ENCODE results near the gene PEX12.

Gene PEX12

DNA sequence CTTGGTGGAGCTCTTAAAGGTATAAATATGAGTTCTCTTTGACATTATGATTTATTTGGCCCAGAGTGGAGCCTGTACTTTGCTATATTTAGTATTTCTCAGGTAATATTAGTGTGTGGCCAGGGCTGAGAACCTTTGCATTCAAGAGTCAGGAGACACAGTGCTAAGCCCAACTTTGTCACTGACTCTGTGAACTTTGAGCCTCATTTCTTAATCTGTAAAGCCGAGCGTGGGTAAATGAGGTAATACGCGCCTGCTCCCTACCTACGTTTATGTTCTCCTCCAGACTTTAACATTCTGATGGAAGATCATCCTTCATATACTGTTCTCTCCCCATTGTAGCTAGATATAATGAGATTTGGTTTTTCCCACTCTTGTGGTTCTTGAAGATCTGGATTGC is 19.2 kb upstream of the PEX12 start:
- H3K79me2 ChIP-seq (ENCODE audit: low read length): peaks cover 7% of the 10 kb centered on the region
- H3K36me3 ChIP-seq (replicated peaks; ENCODE audit: insufficient read depth, low read length): peaks cover 4% of the 10 kb centered on the region; the same call in 1 of the 2 replicates

DNA sequence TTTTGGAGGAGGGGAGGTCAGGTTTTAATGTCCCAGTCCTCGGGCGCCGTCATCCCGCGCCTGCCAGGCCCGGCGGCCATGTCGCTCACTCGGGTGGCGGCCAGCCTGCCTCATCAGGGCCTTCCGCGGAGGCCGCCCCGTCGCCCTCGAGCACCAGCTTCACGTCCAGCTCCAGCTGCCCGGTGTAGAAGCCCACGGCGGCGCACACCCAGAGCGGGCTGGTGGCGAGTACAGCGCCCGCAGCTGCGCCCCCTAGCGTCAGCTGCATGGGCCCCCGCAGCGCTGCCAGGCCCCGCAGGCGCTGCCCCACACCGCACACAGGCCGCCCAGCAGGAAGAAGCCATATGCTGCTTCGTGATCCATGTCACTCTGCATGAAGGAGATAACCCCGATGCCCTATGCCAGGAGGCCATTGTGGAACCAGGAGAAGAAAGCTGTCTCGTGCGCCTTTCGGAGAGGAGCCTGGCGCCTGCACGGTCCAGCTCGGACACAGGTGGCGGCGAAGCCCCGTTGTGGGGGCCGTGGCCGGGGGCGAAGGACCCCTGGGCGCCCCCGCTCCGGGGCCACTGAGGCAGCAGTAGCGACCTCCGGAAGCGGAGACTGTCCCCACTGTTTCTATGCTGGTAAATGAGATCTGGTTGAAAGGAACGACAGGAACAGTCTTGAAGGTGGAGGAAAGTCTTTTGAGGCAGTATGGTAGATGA is 18.3 kb upstream of the PEX12 start:
- H3K9me2 ChIP-seq (replicated peaks; ENCODE audit: insufficient read depth, low read length): no peaks in the 10 kb centered on the region
- peaks cover 15% of the 10 kb centered on the region for H3K79me2 ChIP-seq (ENCODE audit: low read length)
- no peak overlapping the region for H2AFZ ChIP-seq (ENCODE audit: low read length)
- H3K27ac ChIP-seq (ENCODE audit: low read length): no peak overlapping the region
- no peaks in the 10 kb centered on the region for H3K9me3 ChIP-seq (replicated peaks; ENCODE audit: insufficient read depth, low read length)
- H3K9ac ChIP-seq (ENCODE audit: low read length): no peak overlapping the region
- no peak overlapping the region for H3K4me2 ChIP-seq (ENCODE audit: low read depth, low read length)
- H4K20me1 ChIP-seq (ENCODE audit: insufficient read depth, low read length): no peaks in the 10 kb centered on the region; the same call in 1 of the 2 replicates
- H3F3A ChIP-seq (ENCODE audit: insufficient read depth, low read length): no peaks in the 10 kb centered on the region
- no peak overlapping the region for H3K4me3 ChIP-seq (ENCODE audit: low read length)
- H3K36me3 ChIP-seq (replicated peaks; ENCODE audit: insufficient read depth, low read length): peaks cover 4% of the 10 kb centered on the region; the same call in 1 of the 2 replicates
- TF ChIP-seq, protein P1, sequence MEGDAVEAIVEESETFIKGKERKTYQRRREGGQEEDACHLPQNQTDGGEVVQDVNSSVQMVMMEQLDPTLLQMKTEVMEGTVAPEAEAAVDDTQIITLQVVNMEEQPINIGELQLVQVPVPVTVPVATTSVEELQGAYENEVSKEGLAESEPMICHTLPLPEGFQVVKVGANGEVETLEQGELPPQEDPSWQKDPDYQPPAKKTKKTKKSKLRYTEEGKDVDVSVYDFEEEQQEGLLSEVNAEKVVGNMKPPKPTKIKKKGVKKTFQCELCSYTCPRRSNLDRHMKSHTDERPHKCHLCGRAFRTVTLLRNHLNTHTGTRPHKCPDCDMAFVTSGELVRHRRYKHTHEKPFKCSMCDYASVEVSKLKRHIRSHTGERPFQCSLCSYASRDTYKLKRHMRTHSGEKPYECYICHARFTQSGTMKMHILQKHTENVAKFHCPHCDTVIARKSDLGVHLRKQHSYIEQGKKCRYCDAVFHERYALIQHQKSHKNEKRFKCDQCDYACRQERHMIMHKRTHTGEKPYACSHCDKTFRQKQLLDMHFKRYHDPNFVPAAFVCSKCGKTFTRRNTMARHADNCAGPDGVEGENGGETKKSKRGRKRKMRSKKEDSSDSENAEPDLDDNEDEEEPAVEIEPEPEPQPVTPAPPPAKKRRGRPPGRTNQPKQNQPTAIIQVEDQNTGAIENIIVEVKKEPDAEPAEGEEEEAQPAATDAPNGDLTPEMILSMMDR (IDR thresholded peaks at IDR 0.05; ENCODE audit: low read length): no peak
- TF ChIP-seq EZH2 (optimal IDR thresholded peaks at IDR 0.05; ENCODE audit: low read depth, low read length) (no peak), EZH2phosphoT487 (IDR thresholded peaks at IDR 0.05; ENCODE audit: low read length) (no peak)
- DNase-seq: no peak
- no peaks in the 10 kb centered on the region for H3K4me1 ChIP-seq (ENCODE audit: low read length)
- no peaks in the 10 kb centered on the region for H3K27me3 ChIP-seq (replicated peaks; ENCODE audit: insufficient read depth, low read length)

More for the DNA sequence above, 19.2 kb upstream of the PEX12 start:
- no peaks in the 10 kb centered on the region for H3K4me1 ChIP-seq (ENCODE audit: low read length)
- TF ChIP-seq, protein P1 (IDR thresholded peaks at IDR 0.05; ENCODE audit: low read length): no peak
- TF ChIP-seq EZH2phosphoT487 (IDR thresholded peaks at IDR 0.05; ENCODE audit: low read length) (no peak), EZH2 (optimal IDR thresholded peaks at IDR 0.05; ENCODE audit: low read depth, low read length) (no peak)
- H3K9ac ChIP-seq (ENCODE audit: low read length): no peak overlapping the region
- no peaks in the 10 kb centered on the region for H3K9me3 ChIP-seq (replicated peaks; ENCODE audit: insufficient read depth, low read length)
- no peaks in the 10 kb centered on the region for H3F3A ChIP-seq (ENCODE audit: insufficient read depth, low read length)
- no peak overlapping the region for H3K4me2 ChIP-seq (ENCODE audit: low read depth, low read length)
- H3K27me3 ChIP-seq (replicated peaks; ENCODE audit: insufficient read depth, low read length): no peaks in the 10 kb centered on the region
- H3K27ac ChIP-seq (ENCODE audit: low read length): no peak overlapping the region
- H2AFZ ChIP-seq (ENCODE audit: low read length): no peak overlapping the region
- no peak for DNase-seq
- no peak overlapping the region for H3K4me3 ChIP-seq (ENCODE audit: low read length)
- no peaks in the 10 kb centered on the region; the same call in 1 of the 2 replicates for H4K20me1 ChIP-seq (ENCODE audit: insufficient read depth, low read length)
- H3K9me2 ChIP-seq (replicated peaks; ENCODE audit: insufficient read depth, low read length): no peaks in the 10 kb centered on the region

DNA sequence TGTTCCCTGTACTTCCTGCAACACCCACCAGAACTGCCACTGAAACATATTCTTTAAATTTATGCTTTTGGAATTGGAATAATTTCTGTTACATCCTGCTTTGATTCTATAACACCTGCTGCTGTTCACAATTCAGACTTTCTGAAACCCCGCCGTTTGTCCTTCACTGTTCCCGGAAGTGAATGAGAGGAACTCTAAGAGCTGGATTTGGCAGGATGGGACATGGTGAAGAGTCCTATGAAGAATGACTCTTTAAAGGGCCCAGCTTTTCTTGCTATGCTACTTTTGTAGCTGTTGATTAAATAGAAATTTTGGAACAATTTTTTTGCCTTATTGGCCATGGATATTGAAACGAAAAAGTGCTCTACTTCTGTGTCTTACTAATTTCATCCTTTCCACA is 17.7 kb upstream of the PEX12 start:
- TF ChIP-seq, protein P1 (IDR thresholded peaks at IDR 0.05; ENCODE audit: low read length): no peak
- TF ChIP-seq EZH2phosphoT487 (IDR thresholded peaks at IDR 0.05; ENCODE audit: low read length): no peak
- no peak for TF ChIP-seq EZH2 (optimal IDR thresholded peaks at IDR 0.05; ENCODE audit: low read depth, low read length)
- peaks cover 4% of the 10 kb centered on the region; the same call in 1 of the 2 replicates for H3K36me3 ChIP-seq (replicated peaks; ENCODE audit: insufficient read depth, low read length)
- H3K27me3 ChIP-seq (replicated peaks; ENCODE audit: insufficient read depth, low read length): no peaks in the 10 kb centered on the region
- no peak overlapping the region for H3K9ac ChIP-seq (ENCODE audit: low read length)
- H3K27ac ChIP-seq (ENCODE audit: low read length): no peak overlapping the region
- H2AFZ ChIP-seq (ENCODE audit: low read length): no peak overlapping the region
- no peak overlapping the region for H3K4me2 ChIP-seq (ENCODE audit: low read depth, low read length)
- no peaks in the 10 kb centered on the region; the same call in 1 of the 2 replicates for H4K20me1 ChIP-seq (ENCODE audit: insufficient read depth, low read length)
- peaks cover 21% of the 10 kb centered on the region for H3K79me2 ChIP-seq (ENCODE audit: low read length)
- no peak overlapping the region for H3K4me3 ChIP-seq (ENCODE audit: low read length)
- no peaks in the 10 kb centered on the region for H3K9me2 ChIP-seq (replicated peaks; ENCODE audit: insufficient read depth, low read length)
- H3K4me1 ChIP-seq (ENCODE audit: low read length): no peaks in the 10 kb centered on the region
- no peak for DNase-seq
- no peaks in the 10 kb centered on the region for H3K9me3 ChIP-seq (replicated peaks; ENCODE audit: insufficient read depth, low read length)
- no peaks in the 10 kb centered on the region for H3F3A ChIP-seq (ENCODE audit: insufficient read depth, low read length)
